ENCODE data around the gene RICTOR. TPM values are rescaled to one million over a fixed set of nuclear protein-coding genes. Genes with fewer than 3 reads are reported as not detected.

The RICTOR gene
- total and polyA plus RNA-seq, 9 of the 15 experiments (the other 6 are each of a cell fraction or from before 2014, with no cell fraction given), result 13.9 to 46.6 (median 22.6) TPM

DNA sequence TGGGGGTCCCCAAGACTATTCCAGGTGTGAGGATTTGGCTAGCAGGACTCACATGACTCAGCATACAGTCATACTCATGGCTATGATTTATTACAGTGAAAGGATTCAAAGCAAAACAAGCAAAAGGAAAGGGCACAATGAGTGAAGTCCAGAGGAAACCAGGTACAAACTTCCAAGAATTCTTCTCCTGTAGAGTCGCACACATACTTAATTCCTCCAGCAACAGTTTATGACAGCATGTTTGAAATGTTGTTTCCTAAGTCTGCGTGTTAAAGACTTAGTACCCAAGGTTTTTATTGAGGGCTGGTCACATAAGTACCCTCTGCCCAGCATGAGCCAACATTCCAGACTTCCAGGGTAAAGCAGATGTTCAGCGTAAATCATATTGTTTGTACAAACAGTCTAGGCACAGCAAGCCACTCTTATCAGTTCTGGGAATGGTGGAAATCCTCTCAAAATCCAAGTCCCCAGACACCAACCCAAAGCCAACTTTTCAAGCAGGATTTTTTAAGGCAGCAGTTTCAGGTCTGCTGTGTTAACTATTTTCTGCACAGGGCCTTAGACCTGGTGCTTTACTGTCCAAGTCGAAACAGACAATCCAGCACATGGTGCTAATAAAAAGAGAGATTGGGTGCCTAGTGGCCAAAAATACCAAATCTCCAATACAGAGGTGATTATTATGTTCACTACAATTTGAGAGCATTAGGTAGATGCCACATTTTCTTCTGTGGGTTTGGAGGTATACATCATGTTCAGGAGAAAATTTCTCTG lies 18.6 kb upstream of the RICTOR start (continued):
- TF ChIP-seq, protein P1, sequence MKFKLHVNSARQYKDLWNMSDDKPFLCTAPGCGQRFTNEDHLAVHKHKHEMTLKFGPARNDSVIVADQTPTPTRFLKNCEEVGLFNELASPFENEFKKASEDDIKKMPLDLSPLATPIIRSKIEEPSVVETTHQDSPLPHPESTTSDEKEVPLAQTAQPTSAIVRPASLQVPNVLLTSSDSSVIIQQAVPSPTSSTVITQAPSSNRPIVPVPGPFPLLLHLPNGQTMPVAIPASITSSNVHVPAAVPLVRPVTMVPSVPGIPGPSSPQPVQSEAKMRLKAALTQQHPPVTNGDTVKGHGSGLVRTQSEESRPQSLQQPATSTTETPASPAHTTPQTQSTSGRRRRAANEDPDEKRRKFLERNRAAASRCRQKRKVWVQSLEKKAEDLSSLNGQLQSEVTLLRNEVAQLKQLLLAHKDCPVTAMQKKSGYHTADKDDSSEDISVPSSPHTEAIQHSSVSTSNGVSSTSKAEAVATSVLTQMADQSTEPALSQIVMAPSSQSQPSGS (CRISPR knock-in tag; IDR thresholded peaks at IDR 0.05), result no peak
- TF ChIP-seq, protein P2, sequence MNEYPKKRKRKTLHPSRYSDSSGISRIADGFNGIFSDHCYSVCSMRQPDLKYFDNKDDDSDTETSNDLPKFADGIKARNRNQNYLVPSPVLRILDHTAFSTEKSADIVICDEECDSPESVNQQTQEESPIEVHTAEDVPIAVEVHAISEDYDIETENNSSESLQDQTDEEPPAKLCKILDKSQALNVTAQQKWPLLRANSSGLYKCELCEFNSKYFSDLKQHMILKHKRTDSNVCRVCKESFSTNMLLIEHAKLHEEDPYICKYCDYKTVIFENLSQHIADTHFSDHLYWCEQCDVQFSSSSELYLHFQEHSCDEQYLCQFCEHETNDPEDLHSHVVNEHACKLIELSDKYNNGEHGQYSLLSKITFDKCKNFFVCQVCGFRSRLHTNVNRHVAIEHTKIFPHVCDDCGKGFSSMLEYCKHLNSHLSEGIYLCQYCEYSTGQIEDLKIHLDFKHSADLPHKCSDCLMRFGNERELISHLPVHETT (CRISPR knock-in tag; conservative IDR thresholded peaks at IDR 0.05 in 1 of 2, IDR thresholded peaks at IDR 0.05 in 1 of 2), result no peak
- TF ChIP-seq NFXL1 (CRISPR knock-in tag; IDR thresholded peaks at IDR 0.05), result no peak
- TF ChIP-seq, protein P3, sequence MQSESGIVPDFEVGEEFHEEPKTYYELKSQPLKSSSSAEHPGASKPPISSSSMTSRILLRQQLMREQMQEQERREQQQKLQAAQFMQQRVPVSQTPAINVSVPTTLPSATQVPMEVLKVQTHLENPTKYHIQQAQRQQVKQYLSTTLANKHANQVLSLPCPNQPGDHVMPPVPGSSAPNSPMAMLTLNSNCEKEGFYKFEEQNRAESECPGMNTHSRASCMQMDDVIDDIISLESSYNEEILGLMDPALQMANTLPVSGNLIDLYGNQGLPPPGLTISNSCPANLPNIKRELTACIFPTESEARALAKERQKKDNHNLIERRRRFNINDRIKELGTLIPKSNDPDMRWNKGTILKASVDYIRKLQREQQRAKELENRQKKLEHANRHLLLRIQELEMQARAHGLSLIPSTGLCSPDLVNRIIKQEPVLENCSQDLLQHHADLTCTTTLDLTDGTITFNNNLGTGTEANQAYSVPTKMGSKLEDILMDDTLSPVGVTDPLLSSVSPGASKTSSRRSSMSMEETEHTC (IDR thresholded peaks at IDR 0.05), result no peak
- TF ChIP-seq STAT5B (CRISPR knock-in tag; IDR thresholded peaks at IDR 0.05), result no peak
- no peak for TF ChIP-seq ZNF354B (CRISPR knock-in tag; IDR thresholded peaks at IDR 0.05)
- TF ChIP-seq MAZ (CRISPR knock-in tag; conservative IDR thresholded peaks at IDR 0.05 in 1 of 2, IDR thresholded peaks at IDR 0.05 in 1 of 2), result no peak
- no peak for TF ChIP-seq POLR2AphosphoS2 (IDR thresholded peaks at IDR 0.05; ENCODE audit: low read length)
- TF ChIP-seq, protein P4, sequence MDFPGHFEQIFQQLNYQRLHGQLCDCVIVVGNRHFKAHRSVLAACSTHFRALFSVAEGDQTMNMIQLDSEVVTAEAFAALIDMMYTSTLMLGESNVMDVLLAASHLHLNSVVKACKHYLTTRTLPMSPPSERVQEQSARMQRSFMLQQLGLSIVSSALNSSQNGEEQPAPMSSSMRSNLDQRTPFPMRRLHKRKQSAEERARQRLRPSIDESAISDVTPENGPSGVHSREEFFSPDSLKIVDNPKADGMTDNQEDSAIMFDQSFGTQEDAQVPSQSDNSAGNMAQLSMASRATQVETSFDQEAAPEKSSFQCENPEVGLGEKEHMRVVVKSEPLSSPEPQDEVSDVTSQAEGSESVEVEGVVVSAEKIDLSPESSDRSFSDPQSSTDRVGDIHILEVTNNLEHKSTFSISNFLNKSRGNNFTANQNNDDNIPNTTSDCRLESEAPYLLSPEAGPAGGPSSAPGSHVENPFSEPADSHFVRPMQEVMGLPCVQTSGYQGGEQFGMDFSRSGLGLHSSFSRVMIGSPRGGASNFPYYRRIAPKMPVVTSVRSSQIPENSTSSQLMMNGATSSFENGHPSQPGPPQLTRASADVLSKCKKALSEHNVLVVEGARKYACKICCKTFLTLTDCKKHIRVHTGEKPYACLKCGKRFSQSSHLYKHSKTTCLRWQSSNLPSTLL (IDR thresholded peaks at IDR 0.05), result no peak
- TF ChIP-seq MYC (IDR thresholded peaks at IDR 0.05; ENCODE audit: low read depth, low read length), result no peak
- TF ChIP-seq MYC (CRISPR knock-in tag; IDR thresholded peaks at IDR 0.05; ENCODE audit: borderline replicate concordance, low read depth), result no peak
- TF ChIP-seq MAFK (IDR thresholded peaks at IDR 0.05; ENCODE audit: low read length), result peak; percentile 27; the same call in 1 of the 2 replicates
- no peak for TF ChIP-seq ZNF408 (CRISPR knock-in tag; IDR thresholded peaks at IDR 0.05; ENCODE audit: low read depth)
- no peak for TF ChIP-seq KAT8 (IDR thresholded peaks at IDR 0.05; ENCODE audit: low read depth)
- TF ChIP-seq XRCC3 (IDR thresholded peaks at IDR 0.05), result no peak
- TF ChIP-seq, protein P5, sequence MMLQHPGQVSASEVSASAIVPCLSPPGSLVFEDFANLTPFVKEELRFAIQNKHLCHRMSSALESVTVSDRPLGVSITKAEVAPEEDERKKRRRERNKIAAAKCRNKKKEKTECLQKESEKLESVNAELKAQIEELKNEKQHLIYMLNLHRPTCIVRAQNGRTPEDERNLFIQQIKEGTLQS (IDR thresholded peaks at IDR 0.05), result peak; percentile 47; the same call in 1 of the 2 replicates
- TF ChIP-seq, protein P5 (CRISPR knock-in tag; conservative IDR thresholded peaks at IDR 0.05), result no peak
- TF ChIP-seq POLR2H (tag; IDR thresholded peaks at IDR 0.05; ENCODE audit: low read depth), result no peak
- peak; percentile 31; the same call in 1 of the 2 replicates for TF ChIP-seq MAFF (IDR thresholded peaks at IDR 0.05; ENCODE audit: low read length)
- TF ChIP-seq ZNF79 (CRISPR knock-in tag; IDR thresholded peaks at IDR 0.05; ENCODE audit: low read depth), result no peak
- no peak for TF ChIP-seq POLR3G (IDR thresholded peaks at IDR 0.05; ENCODE audit: extremely low read depth, insufficient read length, insufficient replicate concordance)
